Left ventricle myocardium inferior (tissue), 1 donor: ENCODE data around the gene GAS7. TPM values are rescaled to one million over a fixed set of nuclear protein-coding genes. Genes with fewer than 3 reads are reported as not detected.

Source experiments
- DNase-seq: peaks from one replicate; pipeline ENCODE4 v3.0.0-alpha.2; 2020
- H3K27ac ChIP-seq: fragments of 200-600 bp; replicated peaks from 2 replicates; pipeline ENCODE4 v1.8.0; 2021
- H3K27me3 ChIP-seq: fragments of 200-600 bp; 2 replicates; pipeline ENCODE4 v1.8.0; 2021; ENCODE audit warnings: low read depth
- H3K36me3 ChIP-seq: fragments of 200-600 bp; 2 replicates; pipeline ENCODE4 v1.8.0; 2021
- H3K4me1 ChIP-seq: fragments of 200-600 bp; 2 replicates; pipeline ENCODE4 v1.8.0; 2021
- H3K4me3 ChIP-seq: fragments of 200-600 bp; 2 replicates; pipeline ENCODE4 v1.8.0; 2021; ENCODE audit warnings: mild to moderate bottlenecking, moderate library complexity
- H3K9me3 ChIP-seq: fragments of 200-600 bp; replicated peaks from 2 replicates; pipeline ENCODE4 v1.8.0; 2021
- intact Hi-C: fragments of 100-400 bp; cut with micrococcal nuclease; formaldehyde crosslinking; loops from one replicate; pipeline ENCODE4 v1.11.0; 2022
- long read RNA-seq: library from polyadenylated mRNA; unstranded; transcript quantifications from one replicate; pipeline ENCODE4 v2.0.0, GENCODE V29; 2021
- total RNA-seq: library from RNA; stranded (reverse); fragmentation: NEBNext Ultra II Directional; extraction: Animal tissue kit (Norgen Biotek cat#: 25700); gene quantifications from one replicate; pipeline ENCODE4 v1.2.1, GENCODE V29; 2021
- TF ChIP-seq, protein P1 (sequence below): fragments of 200-600 bp; IDR thresholded peaks from 2 replicates; pipeline ENCODE4 v1.8.0; 2021; ENCODE audit warnings: antibody characterized with exemption, mild to moderate bottlenecking, borderline replicate concordance
- donor health status: DM: no; HTN: yes; CAD: no; lungs with severe emphysema.

GAS7 gene
- total RNA-seq: 87.6 TPM
- long read RNA-seq, full-length matches to known transcripts: 30 of 74 reads
- long read RNA-seq, partial matches to known transcripts: 7 of 74 reads
- long read RNA-seq, other reads (novel, unspliced or antisense): 37 of 74 reads

DNA sequence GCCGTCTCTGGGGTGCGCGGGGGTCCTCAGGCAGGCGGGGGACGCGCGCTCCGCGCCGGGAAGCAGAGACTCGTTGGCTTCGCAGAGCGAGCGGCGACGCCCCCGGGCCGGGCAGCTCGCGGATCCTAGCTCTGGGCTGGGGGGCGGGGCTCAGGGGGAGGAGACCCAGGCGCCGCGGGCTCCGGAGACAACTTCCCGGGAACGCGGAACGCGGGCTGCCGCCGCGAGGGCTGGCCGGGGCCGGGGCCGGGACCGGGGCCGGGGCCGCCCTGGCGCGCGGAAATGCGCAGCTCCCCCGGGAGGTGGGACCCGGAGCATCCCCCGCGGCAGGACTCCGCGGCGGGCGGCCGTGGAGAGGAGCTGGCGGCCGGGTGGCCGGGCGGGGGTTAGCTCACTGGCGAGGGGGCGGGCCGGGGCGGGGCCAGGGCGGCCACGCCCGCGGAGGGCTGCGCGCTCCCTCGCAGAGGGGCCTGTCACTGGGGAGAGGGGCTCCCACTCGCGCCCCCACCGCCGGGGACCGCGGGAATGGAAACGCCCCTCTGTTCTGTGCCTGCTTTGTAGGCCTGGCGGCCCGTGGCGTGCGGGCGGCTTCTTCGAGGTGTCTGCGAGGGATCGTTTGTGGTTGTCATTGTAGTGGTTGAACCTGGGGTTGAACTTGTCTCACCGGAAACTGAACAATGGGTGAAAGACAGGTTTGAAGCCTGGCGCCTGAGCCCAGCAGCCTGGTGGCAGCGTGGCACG, at the start of gene GAS7:
GAS7 (minus strand) TSS at position 98 of the 741 bp plus-strand sequence.
- Histone ChIP-seq H3K36me3 (peaks cover 8% of the 10 kb centered on the region), H3K27ac (peak within 1 kb of the TSS; percentile 75), H3K4me3 (peak within 1 kb of the TSS; percentile 81), H3K4me1 (peaks cover 34% of the 10 kb centered on the region), H3K9me3 (peaks cover 14% of the 10 kb centered on the region), H3K27me3 (peaks cover 32% of the 10 kb centered on the region)
- peak; percentile 81 for DNase-seq
- intact Hi-C loops: no loop called here
- TF ChIP-seq, protein P1, sequence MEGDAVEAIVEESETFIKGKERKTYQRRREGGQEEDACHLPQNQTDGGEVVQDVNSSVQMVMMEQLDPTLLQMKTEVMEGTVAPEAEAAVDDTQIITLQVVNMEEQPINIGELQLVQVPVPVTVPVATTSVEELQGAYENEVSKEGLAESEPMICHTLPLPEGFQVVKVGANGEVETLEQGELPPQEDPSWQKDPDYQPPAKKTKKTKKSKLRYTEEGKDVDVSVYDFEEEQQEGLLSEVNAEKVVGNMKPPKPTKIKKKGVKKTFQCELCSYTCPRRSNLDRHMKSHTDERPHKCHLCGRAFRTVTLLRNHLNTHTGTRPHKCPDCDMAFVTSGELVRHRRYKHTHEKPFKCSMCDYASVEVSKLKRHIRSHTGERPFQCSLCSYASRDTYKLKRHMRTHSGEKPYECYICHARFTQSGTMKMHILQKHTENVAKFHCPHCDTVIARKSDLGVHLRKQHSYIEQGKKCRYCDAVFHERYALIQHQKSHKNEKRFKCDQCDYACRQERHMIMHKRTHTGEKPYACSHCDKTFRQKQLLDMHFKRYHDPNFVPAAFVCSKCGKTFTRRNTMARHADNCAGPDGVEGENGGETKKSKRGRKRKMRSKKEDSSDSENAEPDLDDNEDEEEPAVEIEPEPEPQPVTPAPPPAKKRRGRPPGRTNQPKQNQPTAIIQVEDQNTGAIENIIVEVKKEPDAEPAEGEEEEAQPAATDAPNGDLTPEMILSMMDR: no peak

GRCh38 chr17:10247810-10248209, 49.4 kb upstream of the GAS7 start:
- intact Hi-C loops: no loop called here
- H3K27ac ChIP-seq: no peak overlapping the region
- DNase-seq: no peak
- TF ChIP-seq, protein P1: no peak
- peaks cover 13% of the 10 kb centered on the region for H3K27me3 ChIP-seq
- no peaks in the 10 kb centered on the region for H3K9me3 ChIP-seq
- H3K36me3 ChIP-seq: no peaks in the 10 kb centered on the region
- no peak overlapping the region for H3K4me3 ChIP-seq
- no peaks in the 10 kb centered on the region for H3K4me1 ChIP-seq

DNA sequence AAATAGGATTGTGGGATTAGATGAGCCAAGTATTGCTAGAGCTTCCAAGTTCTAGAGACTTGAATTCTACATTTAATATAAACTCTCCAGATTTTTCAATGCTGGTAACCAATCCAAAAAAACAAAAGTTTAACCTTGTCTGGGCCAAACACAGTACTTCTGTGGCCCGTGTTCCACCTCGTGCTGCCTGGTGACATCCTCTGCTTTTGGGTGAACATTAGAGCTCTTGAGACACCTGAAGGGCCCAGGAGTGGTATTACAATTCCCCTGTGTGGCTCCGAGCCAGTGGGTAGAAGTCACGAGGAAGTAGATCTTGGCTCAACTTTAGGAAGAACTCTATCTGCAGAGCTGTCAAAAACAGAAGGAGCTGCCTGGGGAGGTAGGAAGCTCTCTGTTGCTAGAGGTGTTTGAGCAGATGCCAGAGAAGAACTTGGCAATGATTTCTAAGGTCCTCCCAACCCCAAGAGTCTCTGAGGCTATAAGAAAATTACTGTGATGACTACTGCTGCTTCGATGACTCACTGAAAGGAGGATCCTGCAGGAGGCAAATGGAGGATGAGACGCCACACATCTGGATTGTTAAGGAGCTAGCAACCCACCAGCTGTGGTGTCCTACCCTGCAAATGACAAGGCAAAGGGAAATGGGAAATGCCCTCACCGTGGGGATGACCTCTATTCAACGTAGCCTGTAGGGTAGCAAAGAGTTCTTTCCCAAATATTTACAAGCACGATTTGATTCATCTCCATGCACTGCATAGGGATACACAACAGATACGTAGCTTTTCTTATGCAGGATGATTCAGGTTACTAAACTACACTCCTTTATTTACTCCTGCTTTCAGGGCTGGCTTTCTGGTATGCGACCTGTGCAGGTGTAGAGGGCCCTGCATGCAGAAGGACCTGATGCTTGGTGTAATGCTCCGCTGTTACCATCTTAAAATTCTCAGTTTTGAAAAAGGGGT, 45.8 kb upstream of the GAS7 start:
- no peaks in the 10 kb centered on the region for H3K9me3 ChIP-seq
- no peak overlapping the region for H3K27ac ChIP-seq
- peaks cover 13% of the 10 kb centered on the region for H3K27me3 ChIP-seq
- TF ChIP-seq, protein P1: no peak
- H3K36me3 ChIP-seq: no peaks in the 10 kb centered on the region
- intact Hi-C loops: no loop called here
- no peaks in the 10 kb centered on the region for H3K4me1 ChIP-seq
- H3K4me3 ChIP-seq: no peak overlapping the region
- no peak for DNase-seq

DNA sequence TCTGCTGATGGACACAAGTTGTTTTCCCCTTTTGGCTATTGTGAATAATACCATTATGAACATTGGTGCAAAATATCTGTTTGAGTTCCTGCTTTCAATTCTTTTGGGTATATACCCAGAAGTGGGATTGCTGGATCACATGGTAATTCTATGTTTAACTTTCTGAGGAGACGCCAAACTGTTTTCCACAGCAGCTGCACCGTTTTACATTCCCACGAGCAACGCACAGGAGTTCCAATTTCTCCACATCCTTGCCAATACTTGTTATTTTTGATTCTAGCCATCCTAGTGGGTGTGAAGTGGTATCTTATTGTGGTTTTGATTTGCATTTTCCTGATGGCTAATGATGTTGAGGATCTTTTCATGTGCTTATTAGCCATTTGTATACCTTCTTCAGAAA, 43.4 kb upstream of the GAS7 start:
- intact Hi-C loops: no loop called here
- no peak overlapping the region for H3K27ac ChIP-seq

DNA sequence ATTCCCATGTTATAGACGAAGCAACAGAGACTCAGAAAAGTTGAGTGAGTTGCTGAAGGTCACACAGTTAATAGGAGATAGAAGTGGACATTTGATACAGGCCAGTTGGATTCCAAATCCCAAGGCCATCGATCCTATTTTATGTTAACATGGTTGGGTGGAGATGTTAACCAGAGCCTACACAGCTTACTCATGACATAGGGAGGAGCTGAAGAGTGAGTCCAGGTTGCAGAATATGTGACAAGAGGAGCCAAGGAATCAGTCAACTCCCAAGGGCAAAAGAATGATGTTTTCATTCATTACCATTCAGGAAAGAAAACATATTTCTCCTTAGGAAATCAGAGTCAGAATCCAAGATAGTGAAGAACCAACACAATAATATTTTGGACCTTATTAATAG, 40.3 kb upstream of the GAS7 start:
- TF ChIP-seq, protein P1: no peak
- H3K27me3 ChIP-seq: no peaks in the 10 kb centered on the region
- H3K36me3 ChIP-seq: no peaks in the 10 kb centered on the region
- DNase-seq: no peak
- H3K4me1 ChIP-seq: no peaks in the 10 kb centered on the region
- intact Hi-C loops: no loop called here
- H3K27ac ChIP-seq: no peak overlapping the region
- H3K9me3 ChIP-seq: no peaks in the 10 kb centered on the region
- no peak overlapping the region for H3K4me3 ChIP-seq

More for the DNA sequence above, 43.4 kb upstream of the GAS7 start:
- DNase-seq: no peak
- no peak overlapping the region for H3K4me3 ChIP-seq
- TF ChIP-seq, protein P1: no peak
- no peaks in the 10 kb centered on the region for H3K27me3 ChIP-seq
- H3K36me3 ChIP-seq: no peaks in the 10 kb centered on the region
- H3K9me3 ChIP-seq: no peaks in the 10 kb centered on the region
- H3K4me1 ChIP-seq: no peaks in the 10 kb centered on the region
